Measurements from ENCODE around the gene FEZ2.
A peak's percentile ranks its signal among the peaks of the same experiment; 100 is the strongest.

Gene FEZ2

DNA sequence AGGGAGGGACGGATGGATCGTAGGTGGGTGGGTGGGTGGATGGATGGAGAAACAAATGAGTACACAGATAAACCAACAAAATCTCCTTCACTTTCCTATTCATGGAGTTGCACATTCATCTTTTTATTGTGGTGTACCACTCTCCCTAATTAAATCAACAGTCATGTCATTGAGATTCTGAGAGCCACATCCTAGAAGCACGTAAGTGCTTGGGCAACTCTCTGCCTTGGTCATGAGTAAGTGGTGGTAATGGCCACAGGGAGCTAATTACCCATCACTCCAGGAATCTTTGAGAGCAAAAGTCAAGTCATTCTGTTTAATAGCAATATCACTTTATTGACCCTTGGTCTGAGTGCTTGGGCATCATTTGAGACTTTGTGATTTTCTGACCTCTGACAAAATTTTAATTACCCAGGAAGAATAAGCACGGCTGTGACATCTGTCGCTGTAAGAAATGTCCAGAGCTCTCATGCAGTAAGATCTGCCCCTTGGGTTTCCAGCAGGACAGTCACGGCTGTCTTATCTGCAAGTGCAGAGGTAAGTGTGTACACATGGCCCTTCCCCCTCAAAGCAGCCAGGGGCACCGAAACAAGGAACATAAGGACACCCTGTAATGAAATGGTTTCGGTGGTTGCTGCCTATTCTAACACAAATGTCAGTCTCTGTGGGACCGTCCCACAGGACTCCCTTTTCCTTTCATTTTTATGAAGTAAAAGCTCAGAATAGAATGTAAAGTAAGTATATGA lies 85.9 kb downstream of the FEZ2 start:
- H3K27me3 ChIP-seq (ENCODE audit: control insufficient read depth, insufficient read depth, low read length) = no peaks in the 10 kb centered on the region
- no peak overlapping the region for H3K9ac ChIP-seq
- H3K79me2 ChIP-seq = no peaks in the 10 kb centered on the region
- no peaks in the 10 kb centered on the region for H3K36me3 ChIP-seq (ENCODE audit: control insufficient read depth, insufficient read depth, low read length)
- H3K27ac ChIP-seq = no peak overlapping the region
- H3K9me3 ChIP-seq (ENCODE audit: control insufficient read depth, low read length) = no peaks in the 10 kb centered on the region
- TF ChIP-seq, protein P1, sequence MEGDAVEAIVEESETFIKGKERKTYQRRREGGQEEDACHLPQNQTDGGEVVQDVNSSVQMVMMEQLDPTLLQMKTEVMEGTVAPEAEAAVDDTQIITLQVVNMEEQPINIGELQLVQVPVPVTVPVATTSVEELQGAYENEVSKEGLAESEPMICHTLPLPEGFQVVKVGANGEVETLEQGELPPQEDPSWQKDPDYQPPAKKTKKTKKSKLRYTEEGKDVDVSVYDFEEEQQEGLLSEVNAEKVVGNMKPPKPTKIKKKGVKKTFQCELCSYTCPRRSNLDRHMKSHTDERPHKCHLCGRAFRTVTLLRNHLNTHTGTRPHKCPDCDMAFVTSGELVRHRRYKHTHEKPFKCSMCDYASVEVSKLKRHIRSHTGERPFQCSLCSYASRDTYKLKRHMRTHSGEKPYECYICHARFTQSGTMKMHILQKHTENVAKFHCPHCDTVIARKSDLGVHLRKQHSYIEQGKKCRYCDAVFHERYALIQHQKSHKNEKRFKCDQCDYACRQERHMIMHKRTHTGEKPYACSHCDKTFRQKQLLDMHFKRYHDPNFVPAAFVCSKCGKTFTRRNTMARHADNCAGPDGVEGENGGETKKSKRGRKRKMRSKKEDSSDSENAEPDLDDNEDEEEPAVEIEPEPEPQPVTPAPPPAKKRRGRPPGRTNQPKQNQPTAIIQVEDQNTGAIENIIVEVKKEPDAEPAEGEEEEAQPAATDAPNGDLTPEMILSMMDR (IDR thresholded peaks at IDR 0.05) = no peak
- no peaks in the 10 kb centered on the region for H3K4me1 ChIP-seq
- H3K4me2 ChIP-seq (ENCODE audit: low read length) = no peak overlapping the region
- H3K4me3 ChIP-seq (ENCODE audit: low read depth, low read length) = no peak overlapping the region
- H2AFZ ChIP-seq = no peak overlapping the region

DNA sequence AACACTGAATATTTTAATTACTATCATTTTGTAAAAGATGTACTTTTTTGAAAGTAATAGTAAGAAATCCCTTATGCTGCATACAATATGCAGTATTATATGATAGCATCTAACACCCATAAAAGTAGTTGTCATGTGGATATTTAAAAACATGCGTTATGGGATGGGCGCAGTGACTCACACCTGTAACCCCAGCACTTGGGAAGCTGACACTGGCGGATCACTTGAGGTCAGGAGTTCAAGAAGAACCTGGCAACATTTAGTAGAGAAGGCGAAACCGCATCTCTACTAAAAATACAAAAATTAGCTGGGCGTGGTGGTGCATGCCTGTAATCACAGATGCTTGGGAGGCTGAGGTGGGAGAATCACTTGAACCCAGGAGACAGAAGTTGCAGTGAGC lies 88.9 kb downstream of the FEZ2 start:
- no peak overlapping the region for H3K4me3 ChIP-seq (ENCODE audit: low read depth, low read length)
- no peaks in the 10 kb centered on the region for H3K9me3 ChIP-seq (ENCODE audit: control insufficient read depth, low read length)
- no peaks in the 10 kb centered on the region for H3K79me2 ChIP-seq
- H3K27ac ChIP-seq = no peak overlapping the region
- H3K9ac ChIP-seq = no peak overlapping the region
- H3K4me2 ChIP-seq (ENCODE audit: low read length) = no peak overlapping the region
- no peaks in the 10 kb centered on the region for H3K4me1 ChIP-seq
- TF ChIP-seq, protein P1 (IDR thresholded peaks at IDR 0.05) = no peak
- no peaks in the 10 kb centered on the region for H3K36me3 ChIP-seq (ENCODE audit: control insufficient read depth, insufficient read depth, low read length)
- H2AFZ ChIP-seq = no peak overlapping the region
- no peaks in the 10 kb centered on the region for H3K27me3 ChIP-seq (ENCODE audit: control insufficient read depth, insufficient read depth, low read length)

DNA sequence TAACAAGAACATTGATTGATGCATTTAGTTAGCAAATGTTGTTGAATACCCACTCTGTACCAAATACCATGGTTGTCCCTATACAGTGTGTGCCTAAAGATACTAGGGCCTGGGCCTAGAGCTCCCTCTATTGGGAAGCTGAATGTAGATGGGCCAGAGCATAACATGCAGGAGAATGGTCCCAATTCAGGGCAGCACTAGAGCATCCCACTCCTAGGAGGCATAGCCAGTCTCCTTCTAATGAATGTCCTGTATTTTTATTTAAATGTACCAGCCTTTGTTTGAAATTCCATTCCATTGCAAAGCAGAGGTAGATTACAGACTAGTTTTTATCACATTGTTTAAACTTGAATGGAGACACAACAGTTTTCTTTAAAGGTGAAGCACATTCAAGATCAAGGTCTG lies 90.6 kb downstream of the FEZ2 start:
- Histone ChIP-seq H3K36me3 (ENCODE audit: control insufficient read depth, insufficient read depth, low read length) (no peaks in the 10 kb centered on the region), H3K4me3 (ENCODE audit: low read depth, low read length) (no peak overlapping the region), H3K4me2 (ENCODE audit: low read length) (no peak overlapping the region), H3K4me1 (no peaks in the 10 kb centered on the region), H3K79me2 (no peaks in the 10 kb centered on the region), H2AFZ (no peak overlapping the region), H3K27me3 (ENCODE audit: control insufficient read depth, insufficient read depth, low read length) (no peaks in the 10 kb centered on the region), H3K9ac (no peak overlapping the region), H3K9me3 (ENCODE audit: control insufficient read depth, low read length) (no peaks in the 10 kb centered on the region), H3K27ac (no peak overlapping the region)
- TF ChIP-seq, protein P1 (IDR thresholded peaks at IDR 0.05) = peak; percentile 56

All from parathyroid adenoma (tissue), 2 donors.